RWPE1 (cell line): ENCODE data around the gene RAPSN.

ENCODE experiments used
- CTCF ChIA-PET: fragments of 350-600 bp; sonication (Branson Sonifier 250); formaldehyde crosslinking; extraction: SDS; loops from one replicate; lab custom pipeline; 2021; lab: Yijun Ruan, JAX
- POLR2A ChIA-PET: fragments of 400-600 bp; formaldehyde crosslinking; extraction: SDS; loops from one replicate; lab custom pipeline; 2020; ENCODE audit warnings: antibody characterized with exemption; ENCODE audit not compliant: low non-redundant PET; lab: Yijun Ruan, JAX
- DNase-seq: peaks from one replicate; pipeline ENCODE4 v3.0.0; 2012; ENCODE audit warnings: low spot score
- H3K27ac ChIP-seq: fragments of 450-650 bp; 2 replicates; pipeline ENCODE4 v1.5.1; 2017
- TF ChIP-seq, protein P1 (sequence below): fragments of 450-650 bp; conservative IDR thresholded peaks from 2 replicates; pipeline ENCODE4 v1.5.1; 2017; ENCODE audit warnings: low read depth, mild to moderate bottlenecking

RAPSN gene

DNA sequence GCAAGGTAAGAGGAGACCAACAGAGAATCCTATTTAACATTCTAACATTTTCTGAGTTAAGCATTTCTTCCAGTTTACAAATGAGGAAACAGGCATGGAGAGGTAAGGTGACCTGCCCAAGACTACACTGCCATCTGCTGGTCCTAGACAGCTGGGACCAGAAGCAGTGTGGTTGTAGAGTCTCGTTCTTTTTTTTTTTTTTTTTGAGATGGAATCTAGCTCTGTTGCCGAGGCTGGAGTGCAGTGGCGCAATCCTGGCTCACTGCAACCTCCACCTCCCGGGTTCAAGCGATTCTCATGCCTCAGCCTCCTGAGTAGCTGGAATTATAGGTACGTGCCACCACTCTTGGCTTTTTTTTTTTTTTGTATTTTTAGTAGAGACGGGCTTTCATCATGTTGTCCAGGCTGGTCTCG is 5.3 kb upstream of the RAPSN start:
- peak overlapping the region; percentile 42 for H3K27ac ChIP-seq
- TF ChIP-seq, protein P1, sequence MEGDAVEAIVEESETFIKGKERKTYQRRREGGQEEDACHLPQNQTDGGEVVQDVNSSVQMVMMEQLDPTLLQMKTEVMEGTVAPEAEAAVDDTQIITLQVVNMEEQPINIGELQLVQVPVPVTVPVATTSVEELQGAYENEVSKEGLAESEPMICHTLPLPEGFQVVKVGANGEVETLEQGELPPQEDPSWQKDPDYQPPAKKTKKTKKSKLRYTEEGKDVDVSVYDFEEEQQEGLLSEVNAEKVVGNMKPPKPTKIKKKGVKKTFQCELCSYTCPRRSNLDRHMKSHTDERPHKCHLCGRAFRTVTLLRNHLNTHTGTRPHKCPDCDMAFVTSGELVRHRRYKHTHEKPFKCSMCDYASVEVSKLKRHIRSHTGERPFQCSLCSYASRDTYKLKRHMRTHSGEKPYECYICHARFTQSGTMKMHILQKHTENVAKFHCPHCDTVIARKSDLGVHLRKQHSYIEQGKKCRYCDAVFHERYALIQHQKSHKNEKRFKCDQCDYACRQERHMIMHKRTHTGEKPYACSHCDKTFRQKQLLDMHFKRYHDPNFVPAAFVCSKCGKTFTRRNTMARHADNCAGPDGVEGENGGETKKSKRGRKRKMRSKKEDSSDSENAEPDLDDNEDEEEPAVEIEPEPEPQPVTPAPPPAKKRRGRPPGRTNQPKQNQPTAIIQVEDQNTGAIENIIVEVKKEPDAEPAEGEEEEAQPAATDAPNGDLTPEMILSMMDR, result peak; percentile 79
- peak; percentile 66 for DNase-seq
- CTCF ChIA-PET, result interaction anchor here (0.6 to 0.7 kb wide), 3 partner anchors 8 to 80 kb away, joined by 3 to 4 read pairs (median 4); no protein-coding TSS in a partner anchor
- POLR2A ChIA-PET, result interaction anchor here (1.1 kb wide), 1 partner anchor 11 kb away, joined by 4 read pairs; no protein-coding TSS in a partner anchor

DNA sequence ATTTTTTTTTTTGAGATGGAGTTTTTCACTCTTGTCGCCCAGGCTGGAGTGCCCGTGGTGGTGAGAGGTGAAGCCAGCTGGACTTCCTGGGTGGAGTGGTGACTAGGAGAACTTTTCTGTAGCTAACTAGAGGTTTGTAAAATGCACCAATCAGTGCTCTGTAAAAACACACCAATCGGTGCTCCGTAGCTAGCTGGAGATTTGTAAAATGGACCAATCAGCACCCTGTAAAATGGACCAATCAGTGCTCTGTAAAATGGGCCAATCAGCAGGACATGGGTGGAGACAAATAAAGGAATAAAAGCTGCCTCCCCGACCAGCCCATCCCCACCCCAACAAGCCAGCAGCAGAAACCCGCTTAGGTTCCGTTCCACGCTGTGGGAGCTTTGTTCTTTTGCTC is 4.4 kb upstream of the RAPSN start:
- DNase-seq, result no peak
- ChIA-PET POLR2A (no interaction called here), CTCF (interaction anchor here (0.7 to 1.2 kb wide), 2 partner anchors 10 to 132 kb away, joined by 3 read pairs; no protein-coding TSS in a partner anchor)
- H3K27ac ChIP-seq, result peak overlapping the region; percentile 42
- TF ChIP-seq, protein P1, result no peak

DNA sequence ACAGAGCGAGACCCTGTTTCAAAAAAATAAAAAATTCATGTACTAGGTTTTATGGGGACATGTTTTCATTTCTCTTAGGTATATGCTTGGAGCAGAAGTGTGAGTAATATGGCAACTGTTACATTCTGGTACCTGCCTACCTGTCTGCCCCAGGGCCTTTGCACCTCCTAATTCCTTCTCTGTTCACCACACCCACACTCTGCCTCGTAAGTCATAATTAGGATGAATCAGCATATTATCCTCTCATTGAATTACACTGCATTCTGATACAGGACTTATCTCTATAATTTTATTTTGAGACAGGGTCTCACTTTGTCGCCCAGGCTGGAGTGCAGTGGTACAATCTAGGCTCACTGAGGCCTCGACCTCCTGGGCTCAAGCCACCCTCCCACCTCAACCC is 3.1 kb upstream of the RAPSN start:
- no peak for DNase-seq
- TF ChIP-seq, protein P1, result no peak
- H3K27ac ChIP-seq, result peak overlapping the region; percentile 16; the same call in 1 of the 2 replicates
- POLR2A ChIA-PET, result no interaction called here
- CTCF ChIA-PET, result interaction anchor here (0.6 to 1.2 kb wide), 2 partner anchors 9 to 282 kb away, joined by 3 to 5 read pairs; no protein-coding TSS in a partner anchor

DNA sequence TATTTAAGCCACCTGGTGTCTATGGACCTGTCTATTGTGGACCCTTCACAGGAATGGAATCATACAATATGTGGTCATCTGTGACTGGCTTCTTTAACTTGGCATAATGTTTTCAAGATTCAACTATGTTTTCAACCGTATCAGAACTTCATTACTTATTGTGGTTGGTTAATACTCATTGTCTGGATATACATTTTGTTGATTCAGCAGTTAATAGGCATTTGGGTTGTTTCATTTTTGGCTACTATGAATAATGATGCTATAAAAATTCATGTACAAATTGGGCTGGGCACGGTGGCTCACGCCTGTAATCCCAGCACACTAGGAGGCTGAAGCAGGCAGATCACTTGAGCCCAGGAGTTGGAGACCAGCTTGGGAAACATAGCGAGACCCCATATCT is 2.5 kb upstream of the RAPSN start:
- POLR2A ChIA-PET, result no interaction called here
- CTCF ChIA-PET, result interaction anchor here (0.6 kb wide), 1 partner anchor 282 kb away, joined by 5 read pairs; no protein-coding TSS in a partner anchor

DNA sequence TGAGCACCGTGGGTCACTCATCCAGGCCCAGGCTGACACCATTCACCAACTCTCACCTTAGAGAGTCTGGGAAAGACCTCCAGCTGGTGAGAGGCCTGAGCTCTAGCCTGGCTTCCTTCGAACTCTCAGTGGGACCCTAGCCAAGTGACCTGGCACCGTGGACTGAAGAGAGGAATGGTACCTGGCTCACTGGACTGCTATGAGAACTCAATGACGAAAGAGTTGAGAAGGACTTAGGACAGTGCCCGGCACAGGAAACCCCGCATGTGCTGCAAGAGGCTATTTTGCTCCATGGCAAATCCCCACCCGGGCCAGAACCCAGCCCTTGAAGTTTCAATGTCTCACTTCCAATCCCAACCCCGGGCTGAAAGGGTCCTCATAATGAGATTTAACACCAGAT is 605 bp upstream of the RAPSN start:
- DNase-seq, result no peak
- TF ChIP-seq, protein P1, result no peak
- 0 out of 2 replicates have a peak overlapping the region, but pooled peaks have one; percentile 1 for H3K27ac ChIP-seq
- ChIA-PET CTCF (no interaction called here), POLR2A (no interaction called here)

More for the DNA sequence above, 2.5 kb upstream of the RAPSN start:
- no peak for DNase-seq
- TF ChIP-seq, protein P1, result no peak
- H3K27ac ChIP-seq, result no peak overlapping the region

DNA sequence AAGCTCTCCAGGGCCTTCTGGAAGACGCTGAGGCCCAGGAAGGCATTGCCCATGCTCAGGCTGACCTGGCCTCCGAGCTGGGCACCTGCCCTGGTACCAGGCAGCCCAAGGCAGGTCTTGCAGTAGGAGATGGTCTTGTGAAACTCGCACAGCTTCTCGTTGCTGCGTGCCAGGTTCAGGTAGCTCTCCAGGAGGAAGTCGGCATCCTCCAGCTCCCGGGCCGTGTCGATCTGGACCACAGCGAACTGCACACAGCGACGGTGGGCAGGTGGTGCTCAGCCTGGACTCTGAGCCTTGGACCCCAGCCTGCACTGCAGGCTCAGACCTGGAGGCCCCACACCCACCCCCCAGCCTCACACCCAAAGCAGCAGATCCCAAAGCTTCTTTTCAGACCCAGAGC is 1.0 kb downstream of the RAPSN start:
- POLR2A ChIA-PET, result no interaction called here
- H3K27ac ChIP-seq, result no peak overlapping the region
- CTCF ChIA-PET, result no interaction called here
- no peak for DNase-seq
- TF ChIP-seq, protein P1, result no peak
